22Rv1 (cell line): Measurements from ENCODE around the gene DNER.
"Not testable (repeated sequence)": the region's sequence is repeated elsewhere in the genome, so short reads cannot be mapped to it uniquely, and the experiment has no call there.

Experiments
- H3K27ac ChIP-seq: fragments of 450-650 bp; 2 replicates; pipeline ENCODE4 v1.5.1; 2017
- CTCF ChIP-seq: fragments of 450-650 bp; IDR thresholded peaks from 2 replicates; pipeline ENCODE4 v1.5.1; 2017; ENCODE audit warnings: mild to moderate bottlenecking
- ZFX ChIP-seq: fragments of 450-650 bp; IDR thresholded peaks from 2 replicates; pipeline ENCODE4 v1.6.1; 2017; ENCODE audit warnings: antibody characterized with exemption, borderline replicate concordance

Gene DNER

GRCh38 chr2:229514273-229514895, 200.0 kb downstream of the DNER start:
- no peak for TF ChIP-seq CTCF
- no peak for TF ChIP-seq ZFX
- no peak overlapping the region for H3K27ac ChIP-seq

- no peak for TF ChIP-seq ZFX
- no peak for TF ChIP-seq CTCF
- no peak overlapping the region for H3K27ac ChIP-seq
Measured at GRCh38 chr2:229511524-229511923, 202.8 kb downstream of the DNER start.

- not testable (repeated sequence) for H3K27ac ChIP-seq
Measured at GRCh38 chr2:229506699-229507098, 207.7 kb downstream of the DNER start.

GRCh38 chr2:229501051-229501794, 213.1 kb downstream of the DNER start:
- no peak overlapping the region for H3K27ac ChIP-seq
- TF ChIP-seq ZFX = no peak
- TF ChIP-seq CTCF = no peak

GRCh38 chr2:229492034-229492433, 222.3 kb downstream of the DNER start:
- H3K27ac ChIP-seq = no peak overlapping the region

GRCh38 chr2:229490167-229490566, 224.2 kb downstream of the DNER start:
- TF ChIP-seq CTCF (no peak), ZFX (no peak)
- H3K27ac ChIP-seq = no peak overlapping the region

More at GRCh38 chr2:229492034-229492433, 222.3 kb downstream of the DNER start:
- TF ChIP-seq CTCF (no peak), ZFX (no peak)

GRCh38 chr2:229489016-229489415, 225.3 kb downstream of the DNER start:
- no peak for TF ChIP-seq ZFX
- no peak overlapping the region for H3K27ac ChIP-seq

GRCh38 chr2:229488232-229488631, 226.1 kb downstream of the DNER start:
- no peak overlapping the region for H3K27ac ChIP-seq
- no peak for TF ChIP-seq CTCF
- TF ChIP-seq ZFX = no peak
